ENCODE results near the gene MICAL3. TPM values are rescaled to one million over a fixed set of nuclear protein-coding genes. Genes with fewer than 3 reads are reported as not detected.

Gene MICAL3
- total and polyA plus RNA-seq, 4 donors: 59.9 to 113 (median 75.9) TPM

- peaks cover 55% of the 10 kb centered on the region for H3K4me1 ChIP-seq (ENCODE audit: control insufficient read depth, insufficient read depth, low read length)
Measured at GRCh38 chr22:17784776-17785175, 239.6 kb downstream of the MICAL3 start.

GRCh38 chr22:17783773-17784480 lies 240.4 kb downstream of the MICAL3 start:
- H3K9me3 ChIP-seq (ENCODE audit: control insufficient read depth, insufficient read depth, low read length): no peaks in the 10 kb centered on the region
- H3K27ac ChIP-seq (ENCODE audit: low read depth, low read length): no peak overlapping the region
- DNase-seq (ENCODE audit: low read depth in 4 of 6, low spot score in 6 of 6): peak in 1 of 6 donors; percentile 25
- H3K4me1 ChIP-seq (ENCODE audit: control insufficient read depth, insufficient read depth, low read length): peaks cover 55% of the 10 kb centered on the region
- H3K4me3 ChIP-seq (ENCODE audit: low read depth, low read length): no peak overlapping the region
- WGBS (ENCODE audit: insufficient coverage): 69% methylated on average over 13 of the region's 18 CpGs
- no peaks in the 10 kb centered on the region for H3K27me3 ChIP-seq (ENCODE audit: control insufficient read depth, insufficient read depth, low read length)
- H3K36me3 ChIP-seq (ENCODE audit: control insufficient read depth, insufficient read depth, low read length): peaks cover 40% of the 10 kb centered on the region

More at GRCh38 chr22:17784776-17785175, 239.6 kb downstream of the MICAL3 start:
- no peaks in the 10 kb centered on the region for H3K27me3 ChIP-seq (ENCODE audit: control insufficient read depth, insufficient read depth, low read length)
- peaks cover 49% of the 10 kb centered on the region for H3K36me3 ChIP-seq (ENCODE audit: control insufficient read depth, insufficient read depth, low read length)
- no peaks in the 10 kb centered on the region for H3K9me3 ChIP-seq (ENCODE audit: control insufficient read depth, insufficient read depth, low read length)
- no peak overlapping the region for H3K4me3 ChIP-seq (ENCODE audit: low read depth, low read length)
- H3K27ac ChIP-seq (ENCODE audit: low read depth, low read length): no peak overlapping the region
- no peak for DNase-seq (ENCODE audit: low read depth in 4 of 6, low spot score in 6 of 6)
- WGBS (ENCODE audit: insufficient coverage): 89% methylated on average over 10 of the region's 11 CpGs

GRCh38 chr22:17783312-17783711 lies 241.0 kb downstream of the MICAL3 start:
- no peak for DNase-seq (ENCODE audit: low read depth in 4 of 6, low spot score in 6 of 6)
- peaks cover 34% of the 10 kb centered on the region for H3K36me3 ChIP-seq (ENCODE audit: control insufficient read depth, insufficient read depth, low read length)
- H3K27ac ChIP-seq (ENCODE audit: low read depth, low read length): no peak overlapping the region
- no peaks in the 10 kb centered on the region for H3K9me3 ChIP-seq (ENCODE audit: control insufficient read depth, insufficient read depth, low read length)
- H3K4me3 ChIP-seq (ENCODE audit: low read depth, low read length): no peak overlapping the region
- WGBS (ENCODE audit: insufficient coverage): 70% methylated on average over 4 of the region's 9 CpGs
- no peaks in the 10 kb centered on the region for H3K27me3 ChIP-seq (ENCODE audit: control insufficient read depth, insufficient read depth, low read length)
- H3K4me1 ChIP-seq (ENCODE audit: control insufficient read depth, insufficient read depth, low read length): peaks cover 53% of the 10 kb centered on the region

GRCh38 chr22:17782621-17783020 lies 241.7 kb downstream of the MICAL3 start:
- Histone ChIP-seq H3K9me3 (ENCODE audit: control insufficient read depth, insufficient read depth, low read length) (no peaks in the 10 kb centered on the region), H3K36me3 (ENCODE audit: control insufficient read depth, insufficient read depth, low read length) (peaks cover 27% of the 10 kb centered on the region), H3K27me3 (ENCODE audit: control insufficient read depth, insufficient read depth, low read length) (no peaks in the 10 kb centered on the region), H3K4me1 (ENCODE audit: control insufficient read depth, insufficient read depth, low read length) (peaks cover 49% of the 10 kb centered on the region), H3K4me3 (ENCODE audit: low read depth, low read length) (no peak overlapping the region), H3K27ac (ENCODE audit: low read depth, low read length) (no peak overlapping the region)
- 93% methylated on average over 12 of the region's 13 CpGs for WGBS (ENCODE audit: insufficient coverage)
- DNase-seq (ENCODE audit: low read depth in 4 of 6, low spot score in 6 of 6): no peak

- Histone ChIP-seq H3K9me3 (ENCODE audit: control insufficient read depth, insufficient read depth, low read length) (no peaks in the 10 kb centered on the region), H3K27me3 (ENCODE audit: control insufficient read depth, insufficient read depth, low read length) (no peaks in the 10 kb centered on the region), H3K36me3 (ENCODE audit: control insufficient read depth, insufficient read depth, low read length) (peaks cover 25% of the 10 kb centered on the region), H3K4me3 (ENCODE audit: low read depth, low read length) (no peak overlapping the region), H3K27ac (ENCODE audit: low read depth, low read length) (no peak overlapping the region), H3K4me1 (ENCODE audit: control insufficient read depth, insufficient read depth, low read length) (peaks cover 48% of the 10 kb centered on the region)
- WGBS (ENCODE audit: insufficient coverage): 78% methylated on average over 13 of the region's 13 CpGs
- no peak for DNase-seq (ENCODE audit: low read depth in 4 of 6, low spot score in 6 of 6)
Measured at GRCh38 chr22:17782158-17782557, 242.2 kb downstream of the MICAL3 start.

GRCh38 chr22:17781319-17782031 lies 242.9 kb downstream of the MICAL3 start:
- no peak overlapping the region for H3K27ac ChIP-seq (ENCODE audit: low read depth, low read length)
- peaks cover 41% of the 10 kb centered on the region for H3K4me1 ChIP-seq (ENCODE audit: control insufficient read depth, insufficient read depth, low read length)
- H3K4me3 ChIP-seq (ENCODE audit: low read depth, low read length): no peak overlapping the region
- no peak for DNase-seq (ENCODE audit: low read depth in 4 of 6, low spot score in 6 of 6)
- H3K27me3 ChIP-seq (ENCODE audit: control insufficient read depth, insufficient read depth, low read length): no peaks in the 10 kb centered on the region
- peaks cover 18% of the 10 kb centered on the region for H3K36me3 ChIP-seq (ENCODE audit: control insufficient read depth, insufficient read depth, low read length)
- H3K9me3 ChIP-seq (ENCODE audit: control insufficient read depth, insufficient read depth, low read length): no peaks in the 10 kb centered on the region
- WGBS (ENCODE audit: insufficient coverage): 60% methylated on average over 10 of the region's 12 CpGs

GRCh38 chr22:17780741-17781318 lies 243.5 kb downstream of the MICAL3 start:
- peaks cover 37% of the 10 kb centered on the region for H3K4me1 ChIP-seq (ENCODE audit: control insufficient read depth, insufficient read depth, low read length)
- no peak overlapping the region for H3K4me3 ChIP-seq (ENCODE audit: low read depth, low read length)
- whole genome bisulfite sequencing (ENCODE audit: insufficient coverage): 86% methylated on average over 8 of the region's 10 CpGs
- DNase-seq (ENCODE audit: low read depth in 4 of 6, low spot score in 6 of 6): no peak
- no peaks in the 10 kb centered on the region for H3K9me3 ChIP-seq (ENCODE audit: control insufficient read depth, insufficient read depth, low read length)
- H3K27ac ChIP-seq (ENCODE audit: low read depth, low read length): no peak overlapping the region
- H3K27me3 ChIP-seq (ENCODE audit: control insufficient read depth, insufficient read depth, low read length): no peaks in the 10 kb centered on the region
- peaks cover 14% of the 10 kb centered on the region for H3K36me3 ChIP-seq (ENCODE audit: control insufficient read depth, insufficient read depth, low read length)

- no peak overlapping the region for H3K4me3 ChIP-seq (ENCODE audit: low read depth, low read length)
- 73% methylated on average over 17 of the region's 19 CpGs for WGBS (ENCODE audit: insufficient coverage)
- H3K4me1 ChIP-seq (ENCODE audit: control insufficient read depth, insufficient read depth, low read length): peaks cover 36% of the 10 kb centered on the region
- H3K9me3 ChIP-seq (ENCODE audit: control insufficient read depth, insufficient read depth, low read length): no peaks in the 10 kb centered on the region
- no peaks in the 10 kb centered on the region for H3K27me3 ChIP-seq (ENCODE audit: control insufficient read depth, insufficient read depth, low read length)
- peaks cover 8% of the 10 kb centered on the region for H3K36me3 ChIP-seq (ENCODE audit: control insufficient read depth, insufficient read depth, low read length)
- H3K27ac ChIP-seq (ENCODE audit: low read depth, low read length): no peak overlapping the region
- no peak for DNase-seq (ENCODE audit: low read depth in 4 of 6, low spot score in 6 of 6)
Measured at GRCh38 chr22:17780116-17780740, 244.1 kb downstream of the MICAL3 start.

GRCh38 chr22:17779286-17780115 lies 244.9 kb downstream of the MICAL3 start:
- Histone ChIP-seq H3K9me3 (ENCODE audit: control insufficient read depth, insufficient read depth, low read length) (no peaks in the 10 kb centered on the region), H3K36me3 (ENCODE audit: control insufficient read depth, insufficient read depth, low read length) (peaks cover 5% of the 10 kb centered on the region), H3K4me3 (ENCODE audit: low read depth, low read length) (no peak overlapping the region), H3K4me1 (ENCODE audit: control insufficient read depth, insufficient read depth, low read length) (peaks cover 44% of the 10 kb centered on the region), H3K27me3 (ENCODE audit: control insufficient read depth, insufficient read depth, low read length) (no peaks in the 10 kb centered on the region), H3K27ac (ENCODE audit: low read depth, low read length) (no peak overlapping the region)
- 73% methylated on average over 21 of the region's 27 CpGs for WGBS (ENCODE audit: insufficient coverage)
- no peak for DNase-seq (ENCODE audit: low read depth in 4 of 6, low spot score in 6 of 6)

All from spinal cord (tissue), 10 donors.